CD4-positive, CD25-positive, alpha-beta regulatory T cell (primary cell): ENCODE results near the gene ZNF19. TPM values are rescaled to one million over a fixed set of nuclear protein-coding genes. Genes with fewer than 3 reads are reported as not detected.
A peak's percentile ranks its signal among the peaks of the same experiment; 100 is the strongest.

Source experiments
- ATAC-seq, 2 donors: fragments of 150-1000 bp; cut with Tn5 transposase; one replicate each; pipeline ENCODE4 v1.10.0; 2021; ENCODE audit warnings: low read depth in 2 of 2, moderate number of reproducible peaks in 2 of 2, moderate library complexity in 1 of 2
- DNase-seq, 3 donors: peaks; one replicate each; pipeline versions ENCODE4 v3.0.0 to v3.0.0-alpha.2; 2012 to 2022; ENCODE audit warnings: mixed read lengths in 1 of 3
- H3K27ac ChIP-seq: one replicate; pipeline ENCODE4 v1.7.0; 2013; ENCODE audit warnings: mild to moderate bottlenecking, low read length; ENCODE audit not compliant: insufficient read depth, poor library complexity, severe bottlenecking
- H3K27me3 ChIP-seq: one replicate; pipeline ENCODE4 v1.7.0; 2013; ENCODE audit warnings: low read length; ENCODE audit not compliant: control insufficient read depth, insufficient read depth
- H3K36me3 ChIP-seq: one replicate; pipeline ENCODE4 v1.7.0; 2013; ENCODE audit warnings: mild to moderate bottlenecking, low read length, moderate library complexity; ENCODE audit not compliant: control insufficient read depth, insufficient read depth
- H3K4me1 ChIP-seq: 2 replicates; pipeline ENCODE4 v1.7.0; 2013; ENCODE audit warnings: mild to moderate bottlenecking, low read length; ENCODE audit not compliant: insufficient read depth, control insufficient read depth, poor library complexity, severe bottlenecking
- H3K4me3 ChIP-seq: one replicate; pipeline ENCODE4 v1.7.0; 2013; ENCODE audit warnings: low read depth, mild to moderate bottlenecking, low read length, moderate library complexity
- H3K9me3 ChIP-seq, 2 experiments: 1 replicate in 1 of 2; 2 replicates in 1 of 2; pipeline ENCODE4 v1.7.0; 2013; ENCODE audit warnings: low read length in 2 of 2, mild to moderate bottlenecking in 1 of 2, moderate library complexity in 1 of 2; ENCODE audit not compliant: control insufficient read depth in 2 of 2
- H3K27ac Mint-ChIP-seq, 3 donors: one replicate each; pipeline ENCODE4 v1.8.0; 2020 to 2022; ENCODE audit warnings: mild to moderate bottlenecking in 3 of 3, mixed read lengths in 3 of 3, moderate library complexity in 2 of 3
- H3K27me3 Mint-ChIP-seq: one replicate; pipeline ENCODE4 v1.8.0; 2022; ENCODE audit warnings: mild to moderate bottlenecking, mixed read lengths
- H3K36me3 Mint-ChIP-seq: one replicate; pipeline ENCODE4 v1.8.0; 2020; ENCODE audit warnings: mixed read lengths
- H3K4me1 Mint-ChIP-seq, 4 donors: one replicate each; pipeline ENCODE4 v1.8.0; 2020 to 2022; ENCODE audit warnings: mixed read lengths in 4 of 4, mild to moderate bottlenecking in 1 of 4
- H3K4me3 Mint-ChIP-seq, 4 donors: one replicate each; pipeline ENCODE4 v1.8.0; 2020 to 2022; ENCODE audit warnings: mild to moderate bottlenecking in 4 of 4, mixed read lengths in 4 of 4, moderate library complexity in 3 of 4
- H3K9me3 Mint-ChIP-seq, 7 donors: one replicate each; pipeline ENCODE4 v1.8.0; 2020 to 2022; ENCODE audit warnings: mixed read lengths in 7 of 7, mild to moderate bottlenecking in 3 of 7, moderate library complexity in 2 of 7
- polyA plus RNA-seq, 4 donors: library from polyadenylated mRNA; unstranded; fragments of 300-500 nt; fragmentation: Illumina TruSeq; gene quantifications; one replicate each; pipeline ENCODE4 v1.2.3, GENCODE V29; 2021
- total RNA-seq: library from RNA; stranded (reverse); gene quantifications from one replicate; pipeline ENCODE4 v1.2.3, GENCODE V29; 2022

ZNF19 gene
- 5.9 TPM for total RNA-seq
- 1 to 10 TPM; 1.7 to 5.1 (median 2.4) TPM for polyA plus RNA-seq

GRCh38 chr16:71489122-71489521 lies at the start of gene ZNF19:
Gene ZNF19 (minus strand): TSS chr16:71489324. CDS start chr16:71482114, 7,210 bp downstream.
- Mint-ChIP-seq H3K27ac (no peak within 1 kb of the TSS), H3K27me3 (peaks cover 5% of the 10 kb centered on the region)
- H3K27ac ChIP-seq, result no peak within 1 kb of the TSS

GRCh38 chr16:71537643-71538042 lies 48.5 kb upstream of the ZNF19 start:
- Mint-ChIP-seq H3K4me1 (peaks cover 0 to 2% (median 0%) of the 10 kb centered on the region in 4 donors), H3K27ac (no peak overlapping the region), H3K4me3 (no peak overlapping the region)

More at GRCh38 chr16:71489122-71489521, at the start of gene ZNF19:
- Mint-ChIP-seq H3K4me1 (peaks cover 4 to 11% (median 6%) of the 10 kb centered on the region in 4 donors), H3K4me3 (no peak within 1 kb of the TSS), H3K9me3 (no peaks in the 10 kb centered on the region), H3K36me3 (no peaks in the 10 kb centered on the region)
- no peaks in the 10 kb centered on the region for H3K9me3 ChIP-seq
- DNase-seq, result no peak
- H3K27me3 ChIP-seq, result no peaks in the 10 kb centered on the region
- H3K4me1 ChIP-seq, result no peaks in the 10 kb centered on the region
- ATAC-seq, result no peak
- H3K36me3 ChIP-seq, result no peaks in the 10 kb centered on the region
- H3K4me3 ChIP-seq, result no peak within 1 kb of the TSS

GRCh38 chr16:71536752-71537499 lies 47.8 kb upstream of the ZNF19 start:
- Mint-ChIP-seq H3K9me3 (peaks cover 0 to 2% (median 0%) of the 10 kb centered on the region in 7 donors), H3K4me3 (no peak overlapping the region), H3K27me3 (peaks cover 25% of the 10 kb centered on the region), H3K4me1 (no peaks in the 10 kb centered on the region), H3K36me3 (no peaks in the 10 kb centered on the region), H3K27ac (no peak overlapping the region)
- ATAC-seq (no peak), DNase-seq (no peak)
- no peak overlapping the region for H3K4me3 ChIP-seq
- H3K27ac ChIP-seq, result no peak overlapping the region
- H3K9me3 ChIP-seq, result no peaks in the 10 kb centered on the region
- no peaks in the 10 kb centered on the region for H3K27me3 ChIP-seq
- H3K4me1 ChIP-seq, result no peaks in the 10 kb centered on the region
- H3K36me3 ChIP-seq, result no peaks in the 10 kb centered on the region

More at GRCh38 chr16:71537643-71538042, 48.5 kb upstream of the ZNF19 start:
- Mint-ChIP-seq H3K9me3 (peaks cover 0 to 2% (median 0%) of the 10 kb centered on the region in 7 donors), H3K36me3 (no peaks in the 10 kb centered on the region), H3K27me3 (peaks cover 29% of the 10 kb centered on the region)
- Histone ChIP-seq H3K27ac (no peak overlapping the region), H3K9me3 (no peaks in the 10 kb centered on the region), H3K4me1 (no peaks in the 10 kb centered on the region), H3K4me3 (no peak overlapping the region), H3K27me3 (peaks cover 2% of the 10 kb centered on the region), H3K36me3 (no peaks in the 10 kb centered on the region)
- ATAC-seq (peak in 1 of 2 donors; percentile 37), DNase-seq (peak in 2 of 3 donors; percentile 9 to 58)

GRCh38 chr16:71532366-71532765 lies 43.2 kb upstream of the ZNF19 start:
- Histone ChIP-seq H3K4me1 (no peaks in the 10 kb centered on the region), H3K4me3 (no peak overlapping the region), H3K27me3 (no peaks in the 10 kb centered on the region), H3K36me3 (no peaks in the 10 kb centered on the region), H3K27ac (no peak overlapping the region), H3K9me3 (no peaks in the 10 kb centered on the region)
- Mint-ChIP-seq H3K27me3 (peaks cover 27% of the 10 kb centered on the region), H3K27ac (no peak overlapping the region), H3K4me1 (no peaks in the 10 kb centered on the region), H3K9me3 (peaks cover 0 to 2% (median 0%) of the 10 kb centered on the region in 7 donors), H3K36me3 (no peaks in the 10 kb centered on the region), H3K4me3 (no peak overlapping the region)
- DNase-seq (no peak), ATAC-seq (no peak)

- Histone ChIP-seq H3K27ac (no peak overlapping the region), H3K4me1 (no peaks in the 10 kb centered on the region), H3K27me3 (peaks cover 4% of the 10 kb centered on the region), H3K36me3 (no peaks in the 10 kb centered on the region), H3K4me3 (no peak overlapping the region), H3K9me3 (no peaks in the 10 kb centered on the region)
- Mint-ChIP-seq H3K4me1 (no peaks in the 10 kb centered on the region), H3K27ac (no peak overlapping the region), H3K4me3 (no peak overlapping the region), H3K36me3 (no peaks in the 10 kb centered on the region), H3K9me3 (no peaks in the 10 kb centered on the region), H3K27me3 (peaks cover 48% of the 10 kb centered on the region)
- ATAC-seq, result no peak
- DNase-seq, result no peak
These were observed 39.7 kb upstream of the ZNF19 start for GRCh38 chr16:71528863-71529262.

- H3K36me3 Mint-ChIP-seq, result no peaks in the 10 kb centered on the region
- Histone ChIP-seq H3K27me3 (peaks cover 4% of the 10 kb centered on the region), H3K4me1 (no peaks in the 10 kb centered on the region), H3K36me3 (no peaks in the 10 kb centered on the region), H3K9me3 (no peaks in the 10 kb centered on the region), H3K4me3 (no peak overlapping the region), H3K27ac (no peak overlapping the region)
- H3K9me3 Mint-ChIP-seq, result no peaks in the 10 kb centered on the region
- peaks cover 48% of the 10 kb centered on the region for H3K27me3 Mint-ChIP-seq
- no peaks in the 10 kb centered on the region for H3K4me1 Mint-ChIP-seq
- H3K4me3 Mint-ChIP-seq, result no peak overlapping the region
- ATAC-seq, result no peak
- DNase-seq, result no peak
- no peak overlapping the region for H3K27ac Mint-ChIP-seq
These were observed 39.1 kb upstream of the ZNF19 start for GRCh38 chr16:71528257-71528656.

- Mint-ChIP-seq H3K36me3 (no peaks in the 10 kb centered on the region), H3K27me3 (peaks cover 53% of the 10 kb centered on the region), H3K4me3 (no peak within 1 kb of the TSS), H3K4me1 (no peaks in the 10 kb centered on the region), H3K9me3 (no peaks in the 10 kb centered on the region), H3K27ac (peak within 1 kb of the TSS in 1 of 3 donors; percentile 10)
- peaks cover 6% of the 10 kb centered on the region for H3K27me3 ChIP-seq
- H3K4me1 ChIP-seq, result no peaks in the 10 kb centered on the region
- ATAC-seq (no peak), DNase-seq (no peak)
- H3K9me3 ChIP-seq, result no peaks in the 10 kb centered on the region
- H3K36me3 ChIP-seq, result no peaks in the 10 kb centered on the region
- H3K4me3 ChIP-seq, result no peak within 1 kb of the TSS
- no peak within 1 kb of the TSS for H3K27ac ChIP-seq
These were observed 37.0 kb upstream of the ZNF19 start, which contains the start of gene CHST4 for GRCh38 chr16:71526111-71526631. Gene CHST4 (plus strand): TSS chr16:71526426. CDS start chr16:71536678, 10,252 bp downstream.
